ENCODE data around the gene RPSA.

DNA sequence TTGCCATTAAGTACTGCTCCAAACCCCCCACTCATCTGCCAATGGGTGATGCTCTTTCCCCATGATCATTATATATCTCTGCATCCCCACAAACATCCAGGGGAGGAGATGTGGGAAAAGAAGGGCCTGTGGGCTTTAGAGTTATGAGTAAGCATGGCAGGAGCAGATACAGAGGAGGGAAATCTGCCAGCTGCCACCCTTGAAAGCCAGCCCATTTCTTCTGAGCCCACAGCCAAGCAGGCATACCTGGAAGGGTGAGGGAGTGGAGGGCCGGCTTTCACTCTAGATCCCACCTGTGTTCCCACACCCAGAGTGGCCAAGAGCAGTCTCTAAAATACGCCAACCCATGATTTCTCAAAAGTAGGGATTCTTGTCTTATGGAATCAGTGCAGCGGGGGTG lies 25.1 kb upstream of the RPSA start:
- no peak for TF ChIP-seq GATA2 (IDR thresholded peaks at IDR 0.05; ENCODE audit: low read depth, low read length)
- no peak for TF ChIP-seq GATA3 (IDR thresholded peaks at IDR 0.05; ENCODE audit: low read depth, low read length)

Data from SH-SY5Y (cell line).